ENCODE results near the gene TIMM44.

DNA sequence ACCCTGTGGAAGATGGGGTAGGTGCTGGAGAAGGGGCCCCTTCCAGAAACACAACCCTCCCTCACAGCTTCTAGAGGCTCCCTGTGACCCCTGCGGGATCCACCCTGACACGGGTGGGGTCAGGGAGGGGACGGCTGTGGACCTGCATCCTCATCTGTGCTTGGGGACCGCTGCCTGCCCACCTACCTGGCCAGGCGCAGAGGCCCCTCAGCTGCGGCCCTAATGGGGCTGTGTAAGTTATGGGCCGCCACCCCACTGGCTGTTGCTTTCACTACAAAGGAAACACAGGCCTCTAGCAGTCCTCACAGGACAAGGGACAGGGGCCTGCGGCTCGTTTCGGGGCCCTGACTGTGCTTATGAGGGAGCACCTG is 10.6 kb downstream of the TIMM44 start:
- no peak for TF ChIP-seq EZH2 (IDR thresholded peaks at IDR 0.05; ENCODE audit: borderline replicate concordance, low read depth, low read length, poor library complexity, severe bottlenecking)
- TF ChIP-seq, protein P1, sequence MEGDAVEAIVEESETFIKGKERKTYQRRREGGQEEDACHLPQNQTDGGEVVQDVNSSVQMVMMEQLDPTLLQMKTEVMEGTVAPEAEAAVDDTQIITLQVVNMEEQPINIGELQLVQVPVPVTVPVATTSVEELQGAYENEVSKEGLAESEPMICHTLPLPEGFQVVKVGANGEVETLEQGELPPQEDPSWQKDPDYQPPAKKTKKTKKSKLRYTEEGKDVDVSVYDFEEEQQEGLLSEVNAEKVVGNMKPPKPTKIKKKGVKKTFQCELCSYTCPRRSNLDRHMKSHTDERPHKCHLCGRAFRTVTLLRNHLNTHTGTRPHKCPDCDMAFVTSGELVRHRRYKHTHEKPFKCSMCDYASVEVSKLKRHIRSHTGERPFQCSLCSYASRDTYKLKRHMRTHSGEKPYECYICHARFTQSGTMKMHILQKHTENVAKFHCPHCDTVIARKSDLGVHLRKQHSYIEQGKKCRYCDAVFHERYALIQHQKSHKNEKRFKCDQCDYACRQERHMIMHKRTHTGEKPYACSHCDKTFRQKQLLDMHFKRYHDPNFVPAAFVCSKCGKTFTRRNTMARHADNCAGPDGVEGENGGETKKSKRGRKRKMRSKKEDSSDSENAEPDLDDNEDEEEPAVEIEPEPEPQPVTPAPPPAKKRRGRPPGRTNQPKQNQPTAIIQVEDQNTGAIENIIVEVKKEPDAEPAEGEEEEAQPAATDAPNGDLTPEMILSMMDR (conservative IDR thresholded peaks at IDR 0.05; ENCODE audit: low read depth, low read length), result no peak

Measured in A673 (cell line).